ENCODE data around the gene FTCD.

FTCD gene

DNA sequence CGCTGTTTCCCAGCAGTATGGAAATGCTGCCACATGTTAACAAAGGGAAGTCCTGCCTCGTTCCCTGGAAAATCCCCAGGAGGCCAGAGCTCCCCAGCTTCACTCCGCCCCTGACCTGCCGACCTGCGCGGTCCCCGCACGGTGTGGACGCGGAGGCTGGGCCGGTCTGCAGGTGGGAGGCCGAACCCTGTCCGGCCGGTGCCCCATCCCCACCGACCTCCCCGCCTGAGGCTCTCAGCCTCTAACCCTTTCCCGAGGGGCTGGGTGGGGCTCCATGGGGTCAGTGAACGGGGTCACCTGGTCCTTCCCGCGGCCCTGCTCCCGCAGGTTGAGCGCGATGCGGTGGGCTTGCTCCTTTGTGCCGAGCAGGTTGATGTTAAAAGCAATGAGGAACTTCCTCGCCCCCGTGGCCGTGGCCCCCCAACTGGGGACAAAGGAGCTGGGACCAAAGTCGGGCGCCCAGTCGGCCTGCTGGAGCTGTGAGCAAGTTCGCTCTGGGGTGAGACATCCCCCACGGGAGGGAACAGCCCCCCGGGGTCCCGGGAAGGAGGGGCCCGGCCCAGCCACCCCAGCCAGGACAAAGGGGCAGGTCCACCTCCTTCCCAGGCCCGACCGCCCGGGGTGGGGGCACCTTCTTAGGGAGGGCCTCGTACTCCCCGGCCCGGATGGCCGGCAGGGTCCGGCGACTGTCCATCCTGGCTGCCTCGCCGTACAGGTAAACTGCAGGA is 4.0 kb downstream of the FTCD start:
- TF ChIP-seq POLR2AphosphoS5 (IDR thresholded peaks at IDR 0.05; ENCODE audit: low read depth, low read length) (no peak), FOXP2 (optimal IDR thresholded peaks at IDR 0.05; ENCODE audit: borderline replicate concordance, extremely low read depth, extremely low read length, insufficient read depth) (no peak), TAF1 (IDR thresholded peaks at IDR 0.05; ENCODE audit: borderline replicate concordance, insufficient read depth, low read length) (no peak), SIN3A (IDR thresholded peaks at IDR 0.05; ENCODE audit: borderline replicate concordance, insufficient read depth, low read length) (no peak)
- TF ChIP-seq, protein P1, sequence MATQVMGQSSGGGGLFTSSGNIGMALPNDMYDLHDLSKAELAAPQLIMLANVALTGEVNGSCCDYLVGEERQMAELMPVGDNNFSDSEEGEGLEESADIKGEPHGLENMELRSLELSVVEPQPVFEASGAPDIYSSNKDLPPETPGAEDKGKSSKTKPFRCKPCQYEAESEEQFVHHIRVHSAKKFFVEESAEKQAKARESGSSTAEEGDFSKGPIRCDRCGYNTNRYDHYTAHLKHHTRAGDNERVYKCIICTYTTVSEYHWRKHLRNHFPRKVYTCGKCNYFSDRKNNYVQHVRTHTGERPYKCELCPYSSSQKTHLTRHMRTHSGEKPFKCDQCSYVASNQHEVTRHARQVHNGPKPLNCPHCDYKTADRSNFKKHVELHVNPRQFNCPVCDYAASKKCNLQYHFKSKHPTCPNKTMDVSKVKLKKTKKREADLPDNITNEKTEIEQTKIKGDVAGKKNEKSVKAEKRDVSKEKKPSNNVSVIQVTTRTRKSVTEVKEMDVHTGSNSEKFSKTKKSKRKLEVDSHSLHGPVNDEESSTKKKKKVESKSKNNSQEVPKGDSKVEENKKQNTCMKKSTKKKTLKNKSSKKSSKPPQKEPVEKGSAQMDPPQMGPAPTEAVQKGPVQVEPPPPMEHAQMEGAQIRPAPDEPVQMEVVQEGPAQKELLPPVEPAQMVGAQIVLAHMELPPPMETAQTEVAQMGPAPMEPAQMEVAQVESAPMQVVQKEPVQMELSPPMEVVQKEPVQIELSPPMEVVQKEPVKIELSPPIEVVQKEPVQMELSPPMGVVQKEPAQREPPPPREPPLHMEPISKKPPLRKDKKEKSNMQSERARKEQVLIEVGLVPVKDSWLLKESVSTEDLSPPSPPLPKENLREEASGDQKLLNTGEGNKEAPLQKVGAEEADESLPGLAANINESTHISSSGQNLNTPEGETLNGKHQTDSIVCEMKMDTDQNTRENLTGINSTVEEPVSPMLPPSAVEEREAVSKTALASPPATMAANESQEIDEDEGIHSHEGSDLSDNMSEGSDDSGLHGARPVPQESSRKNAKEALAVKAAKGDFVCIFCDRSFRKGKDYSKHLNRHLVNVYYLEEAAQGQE (IDR thresholded peaks at IDR 0.05; ENCODE audit: insufficient read depth in 1 of 2, low read depth in 2 of 2, low read length in 2 of 2): no peak

DNA sequence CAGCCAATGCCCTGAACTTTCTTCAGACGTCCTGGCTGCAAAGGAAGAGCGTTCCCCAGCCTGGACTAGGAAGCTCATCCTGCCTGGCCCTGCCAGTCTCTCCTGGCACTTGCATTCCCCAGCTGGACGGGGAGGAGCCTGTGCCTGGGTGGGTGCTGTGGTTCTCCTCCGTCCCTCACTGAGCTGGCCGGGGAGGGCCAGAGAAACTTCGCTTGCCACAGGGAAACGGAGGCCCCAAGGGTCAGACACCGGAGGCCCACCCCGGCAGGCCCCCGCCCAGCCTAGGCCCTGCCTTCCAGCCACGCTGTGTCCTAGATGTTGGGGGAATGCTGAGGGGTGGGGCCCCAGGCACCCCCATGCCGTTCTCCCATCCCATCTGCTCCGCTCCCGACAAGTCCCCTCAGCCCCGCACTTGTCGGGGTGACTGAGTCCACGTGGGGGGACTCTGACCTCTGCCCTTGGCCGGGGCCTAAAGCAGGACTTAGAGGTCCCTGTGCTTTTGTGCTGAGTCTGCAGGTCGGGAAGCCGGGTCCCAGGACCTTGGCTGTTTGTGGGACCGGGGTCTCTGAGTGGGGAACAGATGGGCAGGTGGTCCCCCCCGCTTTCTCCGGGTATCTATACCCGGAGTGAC is 4.8 kb downstream of the FTCD start:
- no peak for TF ChIP-seq TAF1 (IDR thresholded peaks at IDR 0.05; ENCODE audit: borderline replicate concordance, insufficient read depth, low read length)
- no peak for TF ChIP-seq FOXP2 (optimal IDR thresholded peaks at IDR 0.05; ENCODE audit: borderline replicate concordance, extremely low read depth, extremely low read length, insufficient read depth)
- TF ChIP-seq, protein P1 (IDR thresholded peaks at IDR 0.05; ENCODE audit: insufficient read depth in 1 of 2, low read depth in 2 of 2, low read length in 2 of 2): no peak
- no peak for TF ChIP-seq POLR2AphosphoS5 (IDR thresholded peaks at IDR 0.05; ENCODE audit: low read depth, low read length)
- TF ChIP-seq SIN3A (IDR thresholded peaks at IDR 0.05; ENCODE audit: borderline replicate concordance, insufficient read depth, low read length): no peak

DNA sequence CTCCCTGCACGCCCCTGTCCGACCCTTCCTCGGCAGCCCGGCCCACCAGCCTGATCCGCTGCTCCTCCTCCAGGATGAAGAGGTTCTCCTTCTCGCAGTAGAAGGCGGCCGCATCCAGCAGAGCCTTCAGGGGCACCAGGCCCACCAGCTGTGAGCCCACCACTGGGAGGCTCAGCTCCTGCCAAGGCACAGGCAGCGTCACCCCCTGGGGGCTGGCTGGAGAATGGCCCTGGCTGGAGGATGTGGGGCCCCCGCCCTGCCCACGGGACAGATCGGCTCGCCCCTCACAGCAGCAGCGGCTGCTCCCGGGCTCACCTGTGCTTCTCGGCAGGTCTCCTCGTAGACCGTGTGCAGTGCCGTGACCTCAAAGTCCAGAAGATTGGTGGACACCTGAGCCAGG is 5.3 kb downstream of the FTCD start:
- TF ChIP-seq TAF1 (IDR thresholded peaks at IDR 0.05; ENCODE audit: borderline replicate concordance, insufficient read depth, low read length): no peak
- no peak for TF ChIP-seq SIN3A (IDR thresholded peaks at IDR 0.05; ENCODE audit: borderline replicate concordance, insufficient read depth, low read length)
- no peak for TF ChIP-seq FOXP2 (optimal IDR thresholded peaks at IDR 0.05; ENCODE audit: borderline replicate concordance, extremely low read depth, extremely low read length, insufficient read depth)
- no peak for TF ChIP-seq POLR2AphosphoS5 (IDR thresholded peaks at IDR 0.05; ENCODE audit: low read depth, low read length)
- TF ChIP-seq, protein P1 (IDR thresholded peaks at IDR 0.05; ENCODE audit: insufficient read depth in 1 of 2, low read depth in 2 of 2, low read length in 2 of 2): no peak

DNA sequence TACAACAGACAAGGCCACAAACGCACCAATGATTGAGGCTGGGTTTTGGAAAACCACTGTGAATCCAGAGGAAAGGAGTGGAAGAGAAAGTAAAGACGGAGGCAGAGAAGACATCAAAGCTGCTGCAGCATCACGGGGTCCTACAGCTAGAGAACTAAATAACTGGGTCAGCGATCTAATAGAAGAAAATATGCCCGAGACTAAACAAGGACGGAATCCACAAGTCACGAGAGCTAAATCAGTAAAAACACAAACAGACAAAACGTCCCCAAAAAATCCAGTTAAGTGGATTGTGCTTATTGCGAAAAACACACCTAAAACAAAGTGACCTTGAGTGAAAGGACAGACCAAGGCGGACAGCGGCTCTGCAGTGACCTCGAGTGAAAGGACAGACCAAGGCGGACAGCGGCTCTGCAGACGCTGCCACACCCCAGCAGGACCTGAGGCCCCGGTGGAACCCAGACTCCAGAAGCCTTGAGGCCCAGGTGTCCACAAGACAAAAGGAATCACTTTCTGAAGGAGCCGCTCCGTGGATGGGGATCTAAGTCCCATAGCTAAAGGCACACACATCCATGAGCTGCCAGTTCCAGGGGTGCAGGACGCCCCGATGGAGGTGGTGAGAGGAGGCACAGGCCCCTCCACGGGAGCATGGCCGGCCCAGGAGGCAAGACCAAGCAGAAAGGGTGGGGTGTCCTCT is 6.0 kb downstream of the FTCD start:
- TF ChIP-seq TAF1 (IDR thresholded peaks at IDR 0.05; ENCODE audit: borderline replicate concordance, insufficient read depth, low read length): no peak
- TF ChIP-seq POLR2AphosphoS5 (IDR thresholded peaks at IDR 0.05; ENCODE audit: low read depth, low read length): no peak
- TF ChIP-seq FOXP2 (optimal IDR thresholded peaks at IDR 0.05; ENCODE audit: borderline replicate concordance, extremely low read depth, extremely low read length, insufficient read depth): no peak
- TF ChIP-seq, protein P1 (IDR thresholded peaks at IDR 0.05; ENCODE audit: insufficient read depth in 1 of 2, low read depth in 2 of 2, low read length in 2 of 2): no peak
- no peak for TF ChIP-seq SIN3A (IDR thresholded peaks at IDR 0.05; ENCODE audit: borderline replicate concordance, insufficient read depth, low read length)

Measured in PFSK-1 (cell line).